LNCaP clone FGC (cell line): Measurements from ENCODE around the gene TEKTIP1.

ENCODE experiments used
- DNase-seq: peaks from one replicate; pipeline ENCODE4 v3.0.0-alpha.2; 2011; ENCODE audit warnings: low read depth
- H3K4me3 ChIP-seq: 2 replicates; pipeline ENCODE4 v1.5.1; 2011; ENCODE audit warnings: mild to moderate bottlenecking, low read depth, low read length, control low read depth
- TF ChIP-seq, protein P1 (sequence below): IDR thresholded peaks from 2 replicates; pipeline ENCODE4 v1.5.1; 2012; ENCODE audit warnings: mild to moderate bottlenecking; ENCODE audit not compliant: control insufficient read depth, insufficient read depth; ENCODE audit errors: extremely low read depth

TEKTIP1 gene

DNA sequence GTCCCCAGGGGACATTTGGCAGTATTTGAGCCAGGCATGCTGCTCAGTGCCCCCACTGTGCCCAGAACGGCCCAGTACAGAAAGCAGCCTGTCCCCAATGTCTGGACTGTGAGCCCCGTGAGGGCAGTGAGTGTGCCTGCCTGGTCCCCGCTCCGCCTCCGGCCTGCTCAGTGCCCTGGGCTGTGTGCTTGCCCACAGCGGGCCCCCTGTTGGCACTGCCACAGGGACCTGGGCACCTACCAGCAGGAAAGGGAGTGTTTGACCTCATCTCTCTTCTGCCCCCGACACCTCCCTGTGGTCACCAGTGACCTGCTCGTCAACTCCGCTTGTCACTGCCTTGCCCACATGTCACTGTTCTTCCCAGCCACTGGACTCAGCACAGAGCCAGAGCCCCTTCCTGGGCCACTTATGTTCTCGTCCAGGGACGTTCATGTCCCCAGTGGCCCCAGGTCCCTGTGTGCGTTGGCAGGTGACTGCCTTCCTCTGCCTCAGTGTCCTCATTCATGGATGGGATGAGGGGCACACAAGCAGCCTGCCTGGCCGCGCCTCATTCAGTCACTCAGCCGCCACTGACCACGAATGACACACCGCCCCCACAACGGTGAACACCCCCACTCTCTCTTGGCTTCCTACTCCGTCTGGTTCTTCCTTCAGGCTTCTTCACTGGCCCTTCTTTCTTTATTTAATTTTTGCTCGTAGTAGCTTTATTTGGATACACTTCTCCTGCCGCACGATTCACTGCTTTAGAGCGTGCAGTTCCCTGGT is 30.0 kb upstream of the TEKTIP1 start:
- no peak overlapping the region for H3K4me3 ChIP-seq
- TF ChIP-seq, protein P1, sequence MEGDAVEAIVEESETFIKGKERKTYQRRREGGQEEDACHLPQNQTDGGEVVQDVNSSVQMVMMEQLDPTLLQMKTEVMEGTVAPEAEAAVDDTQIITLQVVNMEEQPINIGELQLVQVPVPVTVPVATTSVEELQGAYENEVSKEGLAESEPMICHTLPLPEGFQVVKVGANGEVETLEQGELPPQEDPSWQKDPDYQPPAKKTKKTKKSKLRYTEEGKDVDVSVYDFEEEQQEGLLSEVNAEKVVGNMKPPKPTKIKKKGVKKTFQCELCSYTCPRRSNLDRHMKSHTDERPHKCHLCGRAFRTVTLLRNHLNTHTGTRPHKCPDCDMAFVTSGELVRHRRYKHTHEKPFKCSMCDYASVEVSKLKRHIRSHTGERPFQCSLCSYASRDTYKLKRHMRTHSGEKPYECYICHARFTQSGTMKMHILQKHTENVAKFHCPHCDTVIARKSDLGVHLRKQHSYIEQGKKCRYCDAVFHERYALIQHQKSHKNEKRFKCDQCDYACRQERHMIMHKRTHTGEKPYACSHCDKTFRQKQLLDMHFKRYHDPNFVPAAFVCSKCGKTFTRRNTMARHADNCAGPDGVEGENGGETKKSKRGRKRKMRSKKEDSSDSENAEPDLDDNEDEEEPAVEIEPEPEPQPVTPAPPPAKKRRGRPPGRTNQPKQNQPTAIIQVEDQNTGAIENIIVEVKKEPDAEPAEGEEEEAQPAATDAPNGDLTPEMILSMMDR: no peak
- DNase-seq: no peak

DNA sequence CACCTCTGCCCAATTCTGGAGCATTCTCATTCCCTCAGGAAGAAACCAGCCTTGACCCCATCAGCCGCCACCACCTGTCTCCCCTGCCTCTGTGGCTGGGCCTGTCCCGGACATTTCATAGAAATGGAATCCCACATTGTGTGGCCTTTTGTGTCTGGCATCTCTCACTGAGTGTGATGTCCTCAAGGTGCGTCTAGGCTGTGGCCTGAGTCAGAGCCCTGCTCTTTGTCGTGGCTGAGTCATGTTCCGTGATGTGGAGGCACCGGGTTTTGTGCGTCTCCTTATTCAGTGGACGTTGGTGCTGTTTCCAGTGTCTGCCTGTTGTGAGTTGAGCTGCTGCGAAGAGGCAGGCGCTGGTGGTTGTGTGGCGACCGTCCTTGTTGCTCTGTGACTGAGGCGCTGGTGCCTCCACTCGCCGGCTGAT is 29.4 kb upstream of the TEKTIP1 start:
- no peak overlapping the region for H3K4me3 ChIP-seq
- DNase-seq: no peak
- TF ChIP-seq, protein P1: no peak

DNA sequence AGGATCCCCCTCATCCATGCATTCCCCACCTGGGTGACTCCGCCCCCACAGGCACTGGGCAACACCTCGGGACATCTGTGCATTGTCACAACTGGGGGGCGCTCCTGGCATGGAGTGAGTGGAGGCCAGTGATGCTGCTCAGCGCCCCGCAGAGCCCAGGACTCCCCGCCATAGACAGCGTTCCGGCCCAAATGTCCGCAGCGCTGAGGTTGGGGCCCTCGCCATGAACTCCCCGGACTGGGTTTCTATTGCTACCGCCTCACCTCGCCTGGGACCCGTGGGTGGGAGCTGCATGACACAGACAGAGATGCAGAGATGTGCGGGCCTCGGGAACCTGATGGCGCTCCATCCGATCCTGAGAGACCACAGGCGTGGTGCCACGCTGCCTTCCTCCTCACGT is 28.2 kb upstream of the TEKTIP1 start:
- H3K4me3 ChIP-seq: no peak overlapping the region
- TF ChIP-seq, protein P1: no peak
- DNase-seq: no peak

DNA sequence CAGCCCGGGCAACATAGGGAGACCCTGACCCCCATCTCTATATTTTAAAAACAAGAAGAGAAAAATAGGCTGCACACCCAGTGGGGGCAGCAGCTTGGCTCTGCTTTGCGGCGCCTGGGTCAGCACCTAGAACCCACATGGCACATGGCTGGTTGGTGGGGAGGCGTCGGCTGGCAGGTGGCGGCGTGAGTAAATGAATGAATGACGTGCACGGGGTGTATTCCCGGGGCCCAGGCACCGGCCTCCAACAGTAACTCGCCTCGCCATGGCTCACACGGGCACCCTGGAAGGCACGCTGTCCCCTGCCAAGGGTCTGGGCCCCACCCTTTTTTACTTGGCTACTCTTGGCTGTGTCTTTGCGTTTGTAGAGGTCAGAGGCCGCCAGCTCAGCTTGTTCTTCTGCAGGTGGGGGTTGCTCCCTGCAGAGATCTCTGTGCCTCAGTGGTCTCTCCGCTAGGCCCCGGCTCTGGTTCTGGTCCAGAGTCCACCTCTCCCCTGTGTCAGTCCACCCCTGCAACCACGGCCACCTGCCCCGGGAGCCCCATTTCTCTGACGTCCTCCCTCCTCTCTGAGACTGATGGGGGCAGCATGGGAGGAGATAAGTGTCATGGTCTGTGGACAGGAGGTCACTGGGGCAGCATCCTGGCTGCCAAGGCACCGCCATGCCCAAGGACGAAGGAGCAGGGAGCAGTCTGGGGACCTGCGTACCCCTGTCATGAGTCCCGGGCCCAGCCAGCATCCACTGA is 27.3 kb upstream of the TEKTIP1 start:
- no peak overlapping the region for H3K4me3 ChIP-seq
- DNase-seq: no peak
- TF ChIP-seq, protein P1: no peak

DNA sequence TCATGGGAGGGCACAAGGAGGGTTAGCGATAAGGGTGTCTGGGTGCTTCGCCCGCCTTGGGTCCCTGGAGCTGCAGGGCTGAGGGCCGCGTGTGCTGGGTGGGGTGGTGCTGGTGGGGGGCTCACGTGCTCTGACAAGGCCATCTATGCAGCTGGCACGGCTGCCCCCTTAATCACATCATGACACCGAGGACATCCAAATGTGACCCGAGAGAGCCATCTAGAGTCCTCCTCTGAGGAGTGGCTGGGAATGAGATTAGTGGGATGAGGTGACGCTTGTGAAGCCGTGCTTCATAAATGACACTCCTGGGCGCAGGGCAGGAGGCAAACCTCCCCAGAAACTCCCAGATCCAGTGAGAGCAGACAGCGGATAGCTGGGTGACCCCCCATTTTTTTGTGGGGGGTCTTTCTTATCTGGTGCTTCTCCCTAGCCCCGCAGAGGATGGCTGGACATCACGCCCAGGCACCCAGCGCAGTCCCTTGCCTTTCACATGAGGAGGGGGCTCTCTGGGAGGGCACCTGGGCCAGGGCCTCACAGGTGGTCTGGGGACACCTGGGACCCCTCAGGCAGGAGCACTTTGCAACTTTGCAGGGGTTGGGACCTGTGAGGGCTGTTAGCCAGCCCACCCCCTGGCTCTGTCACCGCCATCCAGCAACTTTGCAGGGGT is 26.3 kb upstream of the TEKTIP1 start:
- TF ChIP-seq, protein P1: no peak
- H3K4me3 ChIP-seq: no peak overlapping the region
- DNase-seq: no peak

DNA sequence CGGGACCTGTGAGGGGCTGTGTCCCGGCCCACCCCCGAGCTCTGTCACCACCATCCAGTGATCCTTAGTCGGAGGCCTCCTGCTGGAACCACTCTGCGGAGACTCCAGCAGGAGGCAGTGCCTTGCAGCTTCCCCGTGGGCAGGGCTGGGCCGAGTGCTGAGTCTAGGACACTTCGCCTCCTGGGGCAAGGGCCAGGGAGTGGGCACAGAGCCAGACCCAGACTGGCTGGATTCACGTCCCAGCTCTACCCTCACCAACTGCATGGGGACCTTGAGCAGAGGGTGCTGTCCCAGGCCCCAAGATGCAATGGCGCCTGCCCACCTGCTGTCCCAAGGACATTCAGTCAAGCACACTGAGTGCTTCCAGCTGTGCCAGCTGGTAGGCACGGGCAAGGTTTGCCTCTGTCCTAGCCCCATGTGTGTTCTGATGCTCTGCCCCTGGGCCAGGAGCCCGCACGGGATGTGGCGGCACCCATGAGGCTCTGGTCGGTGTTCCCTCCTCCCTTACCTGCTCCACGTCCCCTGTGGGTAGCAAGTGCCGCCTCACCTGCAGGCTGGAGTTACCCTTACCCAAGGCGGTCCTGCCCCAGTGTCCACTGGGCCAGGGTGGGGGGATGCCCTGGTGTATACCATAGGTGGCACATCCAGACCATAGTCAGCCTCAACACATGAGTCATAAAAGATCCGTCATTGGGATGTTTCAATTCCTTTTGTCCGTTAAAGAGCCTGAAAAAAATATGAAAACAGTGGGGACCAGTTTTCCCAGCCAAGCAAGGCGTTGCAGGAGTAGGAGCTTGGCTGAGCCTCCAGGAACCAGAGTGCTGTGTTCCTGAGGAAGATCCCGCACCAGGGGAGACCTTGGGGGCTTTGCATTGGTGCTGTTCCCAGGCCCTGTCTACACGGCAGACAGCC is 25.5 kb upstream of the TEKTIP1 start:
- no peak overlapping the region for H3K4me3 ChIP-seq
- no peak for DNase-seq
- TF ChIP-seq, protein P1: no peak
